Measurements from ENCODE around the gene PINLYP. TPM values are rescaled to one million over a fixed set of nuclear protein-coding genes. Genes with fewer than 3 reads are reported as not detected.

The PINLYP gene
- total RNA-seq, 1 experiment from 2014 or later: 11.9 TPM

- peak; percentile 96 for DNase-seq
- peak overlapping the region in 1 of 2 experiments; percentile 41; a peak in 1 of 5 replicates for H3K4me3 Mint-ChIP-seq
- Histone ChIP-seq H3K14ac (ENCODE audit: insufficient read depth, low read length) (no peak overlapping the region), H2BK20ac (ENCODE audit: low read depth, low read length, poor library complexity, severe bottlenecking) (no peak overlapping the region), H2BK12ac (ENCODE audit: insufficient read length, low read depth, low read length) (no peak overlapping the region), H3K9me3 (ENCODE audit: control insufficient read depth, low read depth, low read length) (no peaks in the 10 kb centered on the region), H3K9ac (ENCODE audit: extremely low read depth, insufficient read length, low read length) (no peak overlapping the region), H2BK15ac (ENCODE audit: low read depth, low read length) (no peak overlapping the region), H2BK5ac (ENCODE audit: insufficient read length, low read length) (no peak overlapping the region), H4K8ac (replicated peaks; ENCODE audit: insufficient read length, low read depth, low read length) (no peak overlapping the region), H2AK5ac (ENCODE audit: insufficient read length, low read length) (no peak overlapping the region), H3T11ph (ENCODE audit: low read length) (no peak overlapping the region), H3K79me1 (ENCODE audit: insufficient read depth, low read depth, low read length, poor library complexity, severe bottlenecking) (no peaks in the 10 kb centered on the region), H3K23ac (ENCODE audit: insufficient read length, low read depth, low read length) (no peak overlapping the region), H3K23me2 (ENCODE audit: insufficient read length, low read depth, low read length, poor library complexity, severe bottlenecking) (peaks cover 3% of the 10 kb centered on the region), H3K4ac (ENCODE audit: low read depth, low read length) (no peak overlapping the region), H4K20me1 (ENCODE audit: control insufficient read depth, insufficient read depth, insufficient read length) (no peaks in the 10 kb centered on the region), H3K79me2 (ENCODE audit: insufficient read depth, low read length) (no peaks in the 10 kb centered on the region), H2BK120ac (ENCODE audit: low read depth, low read length, poor library complexity, severe bottlenecking) (no peak overlapping the region), H3K4me2 (ENCODE audit: insufficient read depth, insufficient read length, low read length) (no peak overlapping the region), H2AFZ (ENCODE audit: low read length) (no peak overlapping the region), H4K5ac (ENCODE audit: insufficient read length, low read depth, low read length) (no peak overlapping the region), H3K27ac (ENCODE audit: insufficient read length, low read depth, low read length) (no peak overlapping the region), H3K4me1 (ENCODE audit: insufficient read depth, low read length) (no peaks in the 10 kb centered on the region; the same call in none of the 2 replicates), H3K27me3 (ENCODE audit: insufficient read depth, low read length) (no peaks in the 10 kb centered on the region), H4K91ac (ENCODE audit: insufficient read length, low read depth, low read length) (no peak overlapping the region), H3K56ac (ENCODE audit: insufficient read length, low read depth, low read length) (no peak overlapping the region), H3K18ac (ENCODE audit: insufficient read length, low read depth, low read length) (no peak overlapping the region)
- H3K27ac Mint-ChIP-seq: peak overlapping the region in 2 of 3 experiments; percentile 12 to 69; a peak in 2 of 7 replicates
- peak; percentile 72 for TF ChIP-seq CTCF (conservative IDR thresholded peaks at IDR 0.05)
- H3K9me3 Mint-ChIP-seq: no peaks in the 10 kb centered on the region; a peak in 1 of 5 replicates
- peaks cover 11 to 31% (median 13%) of the 10 kb centered on the region in 3 experiments; a peak in 6 of 7 replicates for H3K36me3 Mint-ChIP-seq (ENCODE audit: insufficient read depth in 1 of 3, low read depth in 3 of 3)
- WGBS (ENCODE audit: extremely low coverage, insufficient read length, low lambda C conversion rate): no CpG with 5 or more reads among the region's 30 CpGs
- peaks cover 22 to 36% of the 10 kb centered on the region in 2 experiments for H3K4me1 Mint-ChIP-seq
- H3K27me3 Mint-ChIP-seq (ENCODE audit: low read depth): peaks cover 22% of the 10 kb centered on the region
Measured at GRCh38 chr19:43624933-43625332, 49.3 kb downstream of the PINLYP start.

Measured in H9 (cell line).